ENCODE data around the gene TAMM41.

DNA sequence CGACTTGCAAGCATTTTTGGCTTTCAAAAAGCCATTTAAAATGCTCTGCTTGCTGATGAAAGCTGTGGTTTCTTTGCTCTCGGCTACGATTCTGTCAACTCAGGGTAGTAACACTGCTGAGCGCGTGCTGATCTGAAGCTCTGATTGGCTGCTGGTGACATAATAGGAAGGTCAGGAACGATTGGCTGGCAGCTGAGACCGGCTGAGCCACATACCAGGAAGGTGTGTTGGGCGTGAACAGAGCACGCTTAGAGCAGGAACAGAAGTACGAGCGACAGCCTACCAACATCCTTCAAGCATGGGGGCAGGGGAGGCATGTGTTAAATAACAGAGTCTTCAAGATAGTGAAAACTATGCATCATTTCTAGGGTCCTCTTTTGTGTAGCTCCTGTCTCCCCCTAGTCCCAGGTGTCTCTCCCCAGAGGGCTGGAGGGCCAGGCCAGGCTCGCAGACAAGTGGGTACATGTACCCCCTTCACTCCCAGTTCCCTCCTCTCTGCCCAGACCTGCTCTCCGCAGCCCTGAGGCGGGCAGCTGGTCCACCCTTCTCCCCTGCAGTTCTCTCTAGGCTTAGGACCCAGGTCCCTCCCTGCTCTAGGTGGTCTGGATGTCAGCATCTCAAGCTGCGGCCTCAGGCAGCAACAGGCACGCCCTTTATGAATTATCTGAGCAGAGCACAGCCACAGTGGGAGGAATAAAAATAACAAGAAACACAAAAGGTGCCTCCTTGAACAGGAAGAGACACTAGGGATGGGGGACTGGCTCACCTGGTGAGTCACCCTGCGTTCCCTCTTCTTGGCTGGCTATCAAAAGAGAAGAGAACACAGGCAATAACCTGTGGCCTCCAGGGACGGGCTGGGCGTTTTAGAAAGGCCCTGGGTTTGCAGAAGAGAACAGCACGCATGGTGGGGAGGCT is 76.0 kb downstream of the TAMM41 start:
- TF ChIP-seq, protein P1, sequence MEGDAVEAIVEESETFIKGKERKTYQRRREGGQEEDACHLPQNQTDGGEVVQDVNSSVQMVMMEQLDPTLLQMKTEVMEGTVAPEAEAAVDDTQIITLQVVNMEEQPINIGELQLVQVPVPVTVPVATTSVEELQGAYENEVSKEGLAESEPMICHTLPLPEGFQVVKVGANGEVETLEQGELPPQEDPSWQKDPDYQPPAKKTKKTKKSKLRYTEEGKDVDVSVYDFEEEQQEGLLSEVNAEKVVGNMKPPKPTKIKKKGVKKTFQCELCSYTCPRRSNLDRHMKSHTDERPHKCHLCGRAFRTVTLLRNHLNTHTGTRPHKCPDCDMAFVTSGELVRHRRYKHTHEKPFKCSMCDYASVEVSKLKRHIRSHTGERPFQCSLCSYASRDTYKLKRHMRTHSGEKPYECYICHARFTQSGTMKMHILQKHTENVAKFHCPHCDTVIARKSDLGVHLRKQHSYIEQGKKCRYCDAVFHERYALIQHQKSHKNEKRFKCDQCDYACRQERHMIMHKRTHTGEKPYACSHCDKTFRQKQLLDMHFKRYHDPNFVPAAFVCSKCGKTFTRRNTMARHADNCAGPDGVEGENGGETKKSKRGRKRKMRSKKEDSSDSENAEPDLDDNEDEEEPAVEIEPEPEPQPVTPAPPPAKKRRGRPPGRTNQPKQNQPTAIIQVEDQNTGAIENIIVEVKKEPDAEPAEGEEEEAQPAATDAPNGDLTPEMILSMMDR (IDR thresholded peaks at IDR 0.05; ENCODE audit: insufficient read depth, low read depth, low read length), result no peak
- no peak for TF ChIP-seq EZH2 (IDR thresholded peaks at IDR 0.05; ENCODE audit: insufficient read depth, low read length)
